ENCODE data around the gene SMS.

SMS gene

DNA sequence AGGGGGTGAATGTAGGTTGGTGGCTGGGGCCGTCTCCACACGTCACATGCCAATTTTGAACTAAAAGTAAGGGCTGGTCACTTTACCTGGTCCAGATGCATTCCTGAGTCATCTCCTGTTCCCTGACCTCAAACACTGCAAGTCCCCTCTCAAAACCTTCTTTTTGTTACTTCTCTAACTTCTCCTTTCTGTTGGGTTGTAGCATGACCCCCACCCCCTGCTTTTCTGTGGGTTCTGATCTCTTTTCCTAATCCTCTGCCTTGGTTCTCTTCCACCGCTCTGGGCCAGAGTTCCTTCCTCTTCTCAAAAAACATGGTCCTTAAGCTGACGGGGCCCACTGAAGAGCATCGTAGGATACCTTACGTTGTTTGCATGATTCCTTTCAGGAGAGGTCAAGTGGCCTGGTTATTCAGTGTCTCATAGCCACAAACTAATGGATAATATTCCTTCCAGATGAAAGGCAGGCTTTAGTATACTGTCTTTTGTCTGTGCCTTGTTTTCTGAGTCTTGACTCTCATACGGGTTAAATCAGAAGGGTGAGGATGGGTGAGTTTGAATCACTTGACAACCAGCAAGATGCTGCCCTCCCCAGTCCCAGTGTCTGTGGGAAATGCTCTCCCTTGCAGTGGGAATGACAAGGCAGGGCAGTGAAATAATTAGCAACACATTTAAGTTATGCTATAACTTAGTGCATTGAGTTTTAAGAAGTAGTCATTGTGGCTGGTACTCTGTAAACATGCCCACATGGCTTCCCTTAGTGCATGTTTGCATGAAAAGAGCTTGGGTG, 15.1 kb downstream of the SMS start:
- no peak for DNase-seq (ENCODE audit: low read depth, low spot score)
- no peak for TF ChIP-seq EZH2 (IDR thresholded peaks at IDR 0.05)
- TF ChIP-seq POLR2AphosphoS5 (IDR thresholded peaks at IDR 0.05; ENCODE audit: borderline replicate concordance, low read depth, low read length): no peak
- TF ChIP-seq FOXP2 (optimal IDR thresholded peaks at IDR 0.05; ENCODE audit: control extremely low read depth, extremely low read length, insufficient read depth): no peak
- Histone ChIP-seq H3K27ac (no peak overlapping the region), H3K9ac (ENCODE audit: insufficient read length) (no peak overlapping the region), H3K36me3 (ENCODE audit: insufficient read depth, low read length) (peaks cover 3% of the 10 kb centered on the region; the same call in 1 of the 2 replicates), H3K4me3 (no peak overlapping the region), H3K9me3 (ENCODE audit: low read depth, low read length) (no peaks in the 10 kb centered on the region)

DNA sequence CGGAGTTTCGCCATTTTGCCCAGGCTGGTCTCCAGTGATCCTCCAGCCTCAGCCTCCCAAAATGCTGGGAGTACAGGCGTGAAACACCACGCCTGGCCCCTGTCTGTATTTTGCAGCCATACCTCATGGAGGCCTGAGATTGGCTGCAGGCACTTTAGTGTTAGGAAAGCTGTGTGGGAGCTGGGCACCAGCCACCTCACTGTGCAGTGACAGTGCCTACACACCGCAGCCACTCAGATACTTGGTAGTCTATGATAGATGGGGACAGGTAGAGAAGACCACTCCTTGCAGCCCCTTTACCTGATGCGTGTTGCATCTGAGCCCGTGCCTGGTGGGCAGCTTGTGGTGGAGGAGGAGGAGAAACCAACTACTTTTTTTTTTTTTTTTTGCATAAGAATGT, 16.3 kb downstream of the SMS start:
- no peak overlapping the region for H3K27ac ChIP-seq
- no peak overlapping the region for H3K4me3 ChIP-seq
- peaks cover 3% of the 10 kb centered on the region; the same call in 1 of the 2 replicates for H3K36me3 ChIP-seq (ENCODE audit: insufficient read depth, low read length)
- H3K9me3 ChIP-seq (ENCODE audit: low read depth, low read length): no peaks in the 10 kb centered on the region
- TF ChIP-seq POLR2AphosphoS5 (IDR thresholded peaks at IDR 0.05; ENCODE audit: borderline replicate concordance, low read depth, low read length) (no peak), EZH2 (IDR thresholded peaks at IDR 0.05) (no peak), FOXP2 (optimal IDR thresholded peaks at IDR 0.05; ENCODE audit: control extremely low read depth, extremely low read length, insufficient read depth) (no peak)
- DNase-seq (ENCODE audit: low read depth, low spot score): no peak
- H3K9ac ChIP-seq (ENCODE audit: insufficient read length): no peak overlapping the region

DNA sequence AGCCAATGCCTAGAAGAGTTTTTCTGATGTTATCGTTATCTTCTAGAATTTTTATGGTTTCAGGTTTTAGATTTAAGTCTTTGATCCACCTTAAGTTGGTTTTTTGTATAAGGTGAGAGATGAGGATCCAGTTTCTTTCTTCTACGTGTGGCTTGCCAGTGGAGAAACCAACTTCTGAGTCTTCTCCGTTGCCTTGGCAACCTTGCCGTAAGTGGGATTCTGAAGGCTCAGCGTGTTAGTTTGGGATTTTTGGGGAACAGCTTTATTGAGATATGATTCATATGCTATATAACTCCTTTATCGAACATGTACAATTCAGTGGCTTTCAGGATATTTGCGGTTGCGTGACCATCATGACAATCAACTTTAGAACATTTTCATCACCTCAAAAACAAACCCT, 17.7 kb downstream of the SMS start:
- no peaks in the 10 kb centered on the region for H3K9me3 ChIP-seq (ENCODE audit: low read depth, low read length)
- H3K4me3 ChIP-seq: no peak overlapping the region
- H3K9ac ChIP-seq (ENCODE audit: insufficient read length): no peak overlapping the region
- no peak overlapping the region for H3K27ac ChIP-seq
- no peak for DNase-seq (ENCODE audit: low read depth, low spot score)
- H3K36me3 ChIP-seq (ENCODE audit: insufficient read depth, low read length): peaks cover 3% of the 10 kb centered on the region; the same call in 1 of the 2 replicates
- TF ChIP-seq FOXP2 (optimal IDR thresholded peaks at IDR 0.05; ENCODE audit: control extremely low read depth, extremely low read length, insufficient read depth): no peak
- no peak for TF ChIP-seq POLR2AphosphoS5 (IDR thresholded peaks at IDR 0.05; ENCODE audit: borderline replicate concordance, low read depth, low read length)
- TF ChIP-seq EZH2 (IDR thresholded peaks at IDR 0.05): no peak

DNA sequence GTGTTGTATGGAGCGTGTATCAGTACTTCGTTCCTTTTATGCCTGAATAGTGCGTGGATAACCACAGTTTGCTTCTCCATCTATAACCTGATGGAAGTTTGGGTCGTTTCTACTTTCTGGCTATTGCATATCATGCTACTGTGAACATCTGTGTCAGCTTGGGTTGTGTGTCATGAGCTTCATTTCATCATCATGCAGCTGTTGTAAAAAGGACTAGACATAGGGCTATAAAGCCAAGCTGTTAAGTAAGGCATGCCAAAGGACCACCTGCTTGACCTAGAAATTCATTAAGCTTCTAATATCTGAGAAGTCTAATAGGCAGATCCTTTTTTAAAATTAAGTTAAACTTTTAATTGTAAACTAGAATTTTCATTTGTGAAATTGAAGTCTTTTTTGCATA, 18.4 kb downstream of the SMS start:
- H3K27ac ChIP-seq: no peak overlapping the region
- H3K9ac ChIP-seq (ENCODE audit: insufficient read length): no peak overlapping the region
- H3K36me3 ChIP-seq (ENCODE audit: insufficient read depth, low read length): peaks cover 3% of the 10 kb centered on the region; the same call in 1 of the 2 replicates
- no peak for TF ChIP-seq FOXP2 (optimal IDR thresholded peaks at IDR 0.05; ENCODE audit: control extremely low read depth, extremely low read length, insufficient read depth)
- TF ChIP-seq EZH2 (IDR thresholded peaks at IDR 0.05): no peak
- no peak for TF ChIP-seq POLR2AphosphoS5 (IDR thresholded peaks at IDR 0.05; ENCODE audit: borderline replicate concordance, low read depth, low read length)
- H3K9me3 ChIP-seq (ENCODE audit: low read depth, low read length): no peaks in the 10 kb centered on the region
- no peak overlapping the region for H3K4me3 ChIP-seq
- no peak for DNase-seq (ENCODE audit: low read depth, low spot score)

DNA sequence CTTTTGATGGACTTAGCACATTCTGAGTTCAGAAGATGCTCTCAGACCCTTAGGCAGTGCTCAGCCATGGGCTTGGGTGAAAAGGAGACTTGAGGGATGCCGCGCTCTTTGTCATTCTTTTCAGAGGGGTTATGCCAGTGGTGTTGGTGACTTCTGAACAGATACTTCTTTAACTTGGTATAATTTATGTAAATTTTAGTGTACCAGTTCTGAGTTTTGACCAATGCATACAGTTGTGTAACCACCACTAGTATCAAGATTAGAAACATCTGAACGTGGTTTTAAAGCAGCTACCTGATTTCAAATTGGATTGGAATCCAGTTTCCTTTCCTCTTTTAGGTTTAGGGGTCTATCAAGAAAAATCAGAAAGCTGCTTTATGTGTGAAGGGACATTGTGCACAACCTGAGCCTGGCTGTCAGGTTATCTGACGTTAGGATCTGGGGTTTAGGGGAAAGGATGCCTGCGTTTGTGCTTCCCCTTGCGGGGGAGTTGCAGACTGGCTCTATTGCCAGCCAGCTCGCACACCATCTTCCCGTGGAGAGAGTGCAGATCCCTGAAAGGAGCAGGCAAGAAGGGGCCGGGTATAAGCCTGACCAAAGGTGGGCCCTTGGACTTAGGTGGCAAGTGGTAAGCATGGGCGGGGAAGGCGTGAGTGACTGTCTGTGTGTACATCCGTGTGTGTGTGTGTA, 19.0 kb downstream of the SMS start:
- DNase-seq (ENCODE audit: low read depth, low spot score): no peak
- TF ChIP-seq EZH2 (IDR thresholded peaks at IDR 0.05) (no peak), FOXP2 (optimal IDR thresholded peaks at IDR 0.05; ENCODE audit: control extremely low read depth, extremely low read length, insufficient read depth) (no peak), POLR2AphosphoS5 (IDR thresholded peaks at IDR 0.05; ENCODE audit: borderline replicate concordance, low read depth, low read length) (no peak)
- no peak overlapping the region for H3K4me3 ChIP-seq

DNA sequence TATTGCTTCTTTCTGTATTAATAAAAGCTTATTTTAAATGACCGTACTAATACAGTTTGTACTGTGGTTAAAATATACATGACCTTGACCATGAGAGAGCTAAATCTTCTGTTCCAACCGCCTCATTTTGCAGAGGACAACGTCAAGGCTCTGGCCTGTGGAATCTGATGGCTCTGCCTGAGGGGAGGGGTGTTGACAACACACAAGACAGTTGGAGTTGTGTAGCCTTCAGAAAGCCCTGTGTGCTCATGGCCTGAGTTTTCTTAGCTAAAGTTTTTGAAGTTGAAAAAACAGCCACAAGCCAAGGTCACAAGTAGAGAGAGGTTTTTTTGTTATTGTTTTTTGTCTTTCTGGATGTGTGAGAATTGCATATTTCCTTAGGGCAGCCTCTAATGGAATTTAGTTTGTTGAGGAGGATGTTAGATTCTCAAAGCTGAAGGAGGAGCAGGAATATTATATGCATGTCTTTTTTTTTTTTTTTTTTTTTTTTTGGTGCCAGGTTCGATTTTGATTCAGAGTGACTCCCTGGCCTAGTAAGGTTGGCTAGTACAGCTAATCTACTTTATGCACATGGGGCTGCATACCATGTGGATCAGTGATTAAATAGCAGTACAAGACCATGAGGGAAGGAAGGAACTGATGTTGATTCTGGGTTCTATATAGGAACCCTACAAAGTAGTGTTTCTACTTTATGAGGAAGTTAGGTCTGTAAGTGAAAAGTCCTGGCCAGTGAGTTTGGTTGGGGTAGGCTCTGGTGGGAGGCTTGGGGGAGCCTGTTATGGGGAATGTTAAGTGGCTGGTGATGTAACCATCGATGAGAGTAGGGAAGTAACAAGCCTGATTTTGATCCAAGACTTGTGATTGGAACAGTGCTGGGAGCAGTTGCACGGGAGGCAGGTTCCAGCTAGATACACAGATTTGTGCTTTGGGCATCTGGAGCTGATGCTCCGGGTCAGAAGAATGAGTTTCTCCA, 20.3 kb downstream of the SMS start:
- no peak for TF ChIP-seq FOXP2 (optimal IDR thresholded peaks at IDR 0.05; ENCODE audit: control extremely low read depth, extremely low read length, insufficient read depth)
- no peak for TF ChIP-seq EZH2 (IDR thresholded peaks at IDR 0.05)
- TF ChIP-seq POLR2AphosphoS5 (IDR thresholded peaks at IDR 0.05; ENCODE audit: borderline replicate concordance, low read depth, low read length): no peak
- no peak for DNase-seq (ENCODE audit: low read depth, low spot score)
- H3K27ac ChIP-seq: no peak overlapping the region

More for the DNA sequence above, 19.0 kb downstream of the SMS start:
- Histone ChIP-seq H3K9me3 (ENCODE audit: low read depth, low read length) (no peaks in the 10 kb centered on the region), H3K27ac (no peak overlapping the region), H3K9ac (ENCODE audit: insufficient read length) (no peak overlapping the region), H3K36me3 (ENCODE audit: insufficient read depth, low read length) (peaks cover 3% of the 10 kb centered on the region; the same call in 1 of the 2 replicates)

DNA sequence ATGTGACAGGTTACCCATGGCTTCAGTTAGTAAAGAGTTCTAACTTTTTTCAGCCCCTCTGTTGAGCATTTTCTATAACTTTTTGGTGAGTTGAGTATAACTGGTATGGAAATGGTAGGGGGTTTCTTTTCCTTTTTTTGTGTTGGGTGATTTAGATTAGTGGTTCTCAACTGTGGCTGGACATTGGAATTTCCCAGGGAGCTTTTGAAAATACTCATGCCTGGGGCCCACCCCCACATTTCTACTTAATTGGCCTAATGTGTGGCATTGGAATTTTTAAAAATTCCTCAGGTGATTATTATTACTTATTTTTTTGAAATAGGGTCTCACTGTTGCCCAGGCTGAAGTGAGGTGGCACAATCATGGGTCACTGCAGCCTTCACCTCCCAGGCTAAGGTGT, 21.9 kb downstream of the SMS start:
- H3K27ac ChIP-seq: no peak overlapping the region
- no peak for TF ChIP-seq FOXP2 (optimal IDR thresholded peaks at IDR 0.05; ENCODE audit: control extremely low read depth, extremely low read length, insufficient read depth)
- TF ChIP-seq EZH2 (IDR thresholded peaks at IDR 0.05): no peak
- TF ChIP-seq POLR2AphosphoS5 (IDR thresholded peaks at IDR 0.05; ENCODE audit: borderline replicate concordance, low read depth, low read length): no peak
- no peaks in the 10 kb centered on the region for H3K9me3 ChIP-seq (ENCODE audit: low read depth, low read length)
- H3K36me3 ChIP-seq (ENCODE audit: insufficient read depth, low read length): no peaks in the 10 kb centered on the region; the same call in 1 of the 2 replicates
- DNase-seq (ENCODE audit: low read depth, low spot score): no peak
- no peak overlapping the region for H3K4me3 ChIP-seq
- H3K9ac ChIP-seq (ENCODE audit: insufficient read length): no peak overlapping the region

More for the DNA sequence above, 20.3 kb downstream of the SMS start:
- Histone ChIP-seq H3K9ac (ENCODE audit: insufficient read length) (no peak overlapping the region), H3K9me3 (ENCODE audit: low read depth, low read length) (no peaks in the 10 kb centered on the region), H3K36me3 (ENCODE audit: insufficient read depth, low read length) (peaks cover 3% of the 10 kb centered on the region; the same call in 1 of the 2 replicates), H3K4me3 (no peak overlapping the region)

All from SK-N-MC (cell line).